B cell (primary cell): ENCODE results near the gene NIPSNAP3A.
"Not testable (repeated sequence)": the region's sequence is repeated elsewhere in the genome, so short reads cannot be mapped to it uniquely, and the experiment has no call there.

ENCODE experiments used
- EZH2 ChIP-seq: IDR thresholded peaks from 2 replicates; pipeline ENCODE4 v1.6.1; 2012; ENCODE audit warnings: borderline replicate concordance, low read depth, mild to moderate bottlenecking, moderate library complexity, low read length; ENCODE audit not compliant: insufficient read depth, poor library complexity, severe bottlenecking
- TF ChIP-seq, protein P1 (sequence below): fragments of 200-600 bp; IDR thresholded peaks from one replicate; pipeline ENCODE4 v1.8.0; 2022; ENCODE audit warnings: antibody characterized with exemption, mild to moderate bottlenecking

DNA sequence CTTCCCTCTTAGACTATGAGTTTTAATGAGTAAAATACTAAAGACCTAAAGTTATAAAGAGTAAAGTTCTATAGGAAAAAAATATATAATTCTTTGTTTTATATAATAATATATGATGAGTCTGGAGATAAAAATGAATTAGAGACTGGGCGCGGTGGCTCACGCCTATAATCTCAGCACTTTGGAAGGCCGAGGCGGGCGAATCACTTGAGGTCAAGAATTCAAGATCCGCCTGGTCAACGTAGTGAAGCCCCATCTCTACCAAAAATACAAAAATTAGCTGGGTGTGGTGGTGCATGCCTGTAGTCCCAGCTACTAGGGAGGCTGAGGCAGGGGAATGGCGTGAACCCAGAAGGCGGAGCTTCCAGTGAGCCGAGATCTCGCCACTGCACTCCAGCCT is 21.5 kb downstream of the NIPSNAP3A start:
- TF ChIP-seq, protein P1, sequence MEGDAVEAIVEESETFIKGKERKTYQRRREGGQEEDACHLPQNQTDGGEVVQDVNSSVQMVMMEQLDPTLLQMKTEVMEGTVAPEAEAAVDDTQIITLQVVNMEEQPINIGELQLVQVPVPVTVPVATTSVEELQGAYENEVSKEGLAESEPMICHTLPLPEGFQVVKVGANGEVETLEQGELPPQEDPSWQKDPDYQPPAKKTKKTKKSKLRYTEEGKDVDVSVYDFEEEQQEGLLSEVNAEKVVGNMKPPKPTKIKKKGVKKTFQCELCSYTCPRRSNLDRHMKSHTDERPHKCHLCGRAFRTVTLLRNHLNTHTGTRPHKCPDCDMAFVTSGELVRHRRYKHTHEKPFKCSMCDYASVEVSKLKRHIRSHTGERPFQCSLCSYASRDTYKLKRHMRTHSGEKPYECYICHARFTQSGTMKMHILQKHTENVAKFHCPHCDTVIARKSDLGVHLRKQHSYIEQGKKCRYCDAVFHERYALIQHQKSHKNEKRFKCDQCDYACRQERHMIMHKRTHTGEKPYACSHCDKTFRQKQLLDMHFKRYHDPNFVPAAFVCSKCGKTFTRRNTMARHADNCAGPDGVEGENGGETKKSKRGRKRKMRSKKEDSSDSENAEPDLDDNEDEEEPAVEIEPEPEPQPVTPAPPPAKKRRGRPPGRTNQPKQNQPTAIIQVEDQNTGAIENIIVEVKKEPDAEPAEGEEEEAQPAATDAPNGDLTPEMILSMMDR = not testable (repeated sequence)
- not testable (repeated sequence) for TF ChIP-seq EZH2
